Bronchial epithelial cell (primary cell): ENCODE results near the gene MRPS35. TPM values are rescaled to one million over a fixed set of nuclear protein-coding genes. Genes with fewer than 3 reads are reported as not detected.

ENCODE experiments used
- DNase-seq: peaks from one replicate; pipeline ENCODE4 v3.0.0-alpha.2; 2010; ENCODE audit warnings: low read depth
- FAIRE-seq: peaks from 2 replicates; lab custom pipeline; 2011; peaks lifted over from hg19 to GRCh38; lab: Jason Lieb, UNC
- H3K27me3 ChIP-seq: 2 replicates; pipeline ENCODE4 v1.5.1; 2011; ENCODE audit warnings: low read length; ENCODE audit not compliant: control insufficient read depth, insufficient read depth
- H3K36me3 ChIP-seq: 2 replicates; pipeline ENCODE4 v1.5.1; 2011; ENCODE audit warnings: low read length; ENCODE audit not compliant: control insufficient read depth, insufficient read depth
- H3K4me3 ChIP-seq: 2 replicates; pipeline ENCODE4 v1.5.1; 2011; ENCODE audit warnings: mild to moderate bottlenecking, low read depth, low read length, control low read depth
- CTCF ChIP-seq: IDR thresholded peaks from 2 replicates; pipeline ENCODE4 v1.5.1; 2011; ENCODE audit warnings: mild to moderate bottlenecking, moderate library complexity, low read length, control low read depth, inconsistent platforms; ENCODE audit not compliant: insufficient read depth, severe bottlenecking
- total RNA-seq: library from RNA; depleted of rRNA; stranded (reverse); fragments of >200 nt; gene quantifications from 2 replicates; pipeline ENCODE4 v1.2.1, GENCODE V29; 2014

Gene MRPS35
- total RNA-seq, 1 donor from 2014 or later: 69.8 TPM

- no peaks in the 10 kb centered on the region for H3K27me3 ChIP-seq
- no peaks in the 10 kb centered on the region for H3K36me3 ChIP-seq
- TF ChIP-seq CTCF: no peak
- no peak for FAIRE-seq
- no peak overlapping the region for H3K4me3 ChIP-seq
- DNase-seq: peak; percentile 79
Observed at GRCh38 chr12:27747111-27747820, 36.6 kb downstream of the MRPS35 start.

DNA sequence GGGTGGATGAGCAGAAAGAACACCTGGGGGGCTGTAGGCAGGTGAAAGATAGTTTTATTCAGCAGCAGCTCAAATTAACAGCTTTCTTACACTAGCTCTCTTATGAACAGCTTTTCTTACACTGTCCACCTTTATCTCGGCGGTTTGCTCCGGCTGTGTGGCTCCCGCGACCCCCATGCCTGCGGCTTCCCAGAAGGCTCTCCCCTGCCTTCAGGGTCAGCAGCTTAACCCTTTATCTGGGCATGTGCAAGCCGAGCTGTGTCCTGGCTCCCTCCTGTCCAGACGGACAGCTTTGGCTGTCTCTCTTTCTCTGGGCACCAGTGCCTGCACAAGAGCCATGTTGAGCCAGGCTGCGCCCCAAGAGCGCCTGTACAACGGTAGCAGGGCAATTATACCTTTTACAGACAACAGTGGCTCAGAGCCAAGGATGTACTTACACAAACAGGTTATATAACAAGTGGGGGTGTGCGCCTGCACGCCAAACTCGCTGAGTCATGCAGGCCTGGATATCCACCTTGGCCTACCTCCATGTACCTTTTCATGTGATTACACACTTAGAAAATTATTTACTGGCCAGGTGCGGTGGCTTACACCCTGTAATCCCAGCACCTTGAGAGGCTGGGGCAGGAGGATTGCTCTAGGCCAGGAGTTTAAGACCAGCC is 40.9 kb downstream of the MRPS35 start:
- no peaks in the 10 kb centered on the region for H3K27me3 ChIP-seq
- DNase-seq (peak; percentile 87), FAIRE-seq (peak; percentile 83)
- TF ChIP-seq CTCF: no peak
- H3K36me3 ChIP-seq: no peaks in the 10 kb centered on the region
- no peak overlapping the region for H3K4me3 ChIP-seq

DNA sequence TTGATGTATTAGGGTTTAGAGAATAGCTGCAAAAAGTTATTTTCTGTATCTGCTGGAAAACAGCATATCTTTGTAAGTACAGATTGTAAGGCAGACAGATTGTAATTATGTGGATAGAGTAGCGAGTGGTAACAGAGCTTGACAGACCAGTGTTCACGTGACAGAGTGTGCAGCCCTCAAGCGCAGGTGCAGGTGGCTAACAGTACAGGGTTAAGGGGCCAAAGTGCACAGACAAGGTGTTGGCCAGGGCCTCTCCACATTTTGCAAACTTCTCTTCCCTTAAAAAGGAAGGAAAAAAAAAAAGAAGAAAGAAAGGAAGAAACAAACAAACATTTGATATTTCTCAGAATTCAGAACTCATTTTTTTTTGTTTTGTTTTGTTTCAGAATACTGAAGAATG is 44.2 kb downstream of the MRPS35 start:
- DNase-seq: no peak
- Histone ChIP-seq H3K27me3 (no peaks in the 10 kb centered on the region), H3K4me3 (no peak overlapping the region), H3K36me3 (no peaks in the 10 kb centered on the region)
- FAIRE-seq: no peak
- TF ChIP-seq CTCF: no peak

GRCh38 chr12:27756670-27757195 is 46.1 kb downstream of the MRPS35 start:
- no peak for TF ChIP-seq CTCF
- no peak for FAIRE-seq
- DNase-seq: no peak
- Histone ChIP-seq H3K4me3 (no peak overlapping the region), H3K36me3 (no peaks in the 10 kb centered on the region), H3K27me3 (no peaks in the 10 kb centered on the region)

- no peak overlapping the region for H3K4me3 ChIP-seq
- no peak for FAIRE-seq
- DNase-seq: no peak
- no peak for TF ChIP-seq CTCF
- H3K27me3 ChIP-seq: no peaks in the 10 kb centered on the region
- no peaks in the 10 kb centered on the region for H3K36me3 ChIP-seq
Observed at GRCh38 chr12:27762757-27763156, 52.1 kb downstream of the MRPS35 start.
